Subcutaneous abdominal adipose tissue (tissue), 5 donors: Measurements from ENCODE around the gene PKN2.
"Not testable (repeated sequence)": the region's sequence is repeated elsewhere in the genome, so short reads cannot be mapped to it uniquely, and the experiment has no call there.

Experiments
- H3K27ac ChIP-seq: one replicate; pipeline ENCODE4 v1.7.0; 2013; ENCODE audit warnings: low read depth, mild to moderate bottlenecking, inconsistent platforms, low read length, moderate library complexity
- H3K27me3 ChIP-seq, 5 donors: one replicate each; pipeline ENCODE4 v1.7.0; 2013; ENCODE audit warnings: low read length in 5 of 5, inconsistent platforms in 1 of 5; ENCODE audit not compliant: control insufficient read depth in 5 of 5, insufficient read depth in 4 of 5
- H3K36me3 ChIP-seq, 5 donors: one replicate each; pipeline ENCODE4 v1.7.0; 2013; ENCODE audit warnings: low read length in 5 of 5; ENCODE audit not compliant: control insufficient read depth in 5 of 5, insufficient read depth in 5 of 5
- H3K4me1 ChIP-seq, 5 donors: one replicate each; pipeline ENCODE4 v1.7.0; 2013; ENCODE audit warnings: low read length in 5 of 5, mild to moderate bottlenecking in 3 of 5, moderate library complexity in 1 of 5; ENCODE audit not compliant: control insufficient read depth in 5 of 5, insufficient read depth in 5 of 5
- H3K4me3 ChIP-seq, 5 donors: one replicate each; pipeline ENCODE4 v1.7.0; 2013; ENCODE audit warnings: low read length in 5 of 5, low read depth in 1 of 5
- H3K9ac ChIP-seq, 5 donors: one replicate each; pipeline ENCODE4 v1.7.0; 2013; ENCODE audit warnings: low read length in 5 of 5, mild to moderate bottlenecking in 4 of 5, moderate library complexity in 3 of 5
- H3K9me3 ChIP-seq, 5 donors: one replicate each; pipeline ENCODE4 v1.7.0; 2013; ENCODE audit warnings: low read length in 5 of 5; ENCODE audit not compliant: control insufficient read depth in 5 of 5
- donor health status: healthy.
- donor health status: healthy.
- donor health status: healthy.
- donor health status: healthy.
- donor health status: healthy.

Gene PKN2

GRCh38 chr1:88698764-88699163 is 14.7 kb downstream of the PKN2 start:
- no peak overlapping the region for H3K9ac ChIP-seq
- H3K9me3 ChIP-seq: no peaks in the 10 kb centered on the region
- peaks cover 0 to 23% (median 4%) of the 10 kb centered on the region in 5 donors for H3K4me1 ChIP-seq
- H3K27me3 ChIP-seq: no peaks in the 10 kb centered on the region
- no peak overlapping the region for H3K4me3 ChIP-seq
- no peak overlapping the region for H3K27ac ChIP-seq
- peaks cover 0 to 4% (median 4%) of the 10 kb centered on the region in 5 donors for H3K36me3 ChIP-seq

GRCh38 chr1:88700425-88701013 is 16.4 kb downstream of the PKN2 start:
- Histone ChIP-seq H3K4me1 (peaks cover 0 to 23% (median 4%) of the 10 kb centered on the region in 5 donors), H3K4me3 (no peak overlapping the region), H3K27me3 (no peaks in the 10 kb centered on the region), H3K36me3 (no peaks in the 10 kb centered on the region), H3K27ac (no peak overlapping the region), H3K9me3 (no peaks in the 10 kb centered on the region), H3K9ac (no peak overlapping the region)

- Histone ChIP-seq H3K4me3 (no peak overlapping the region), H3K36me3 (no peaks in the 10 kb centered on the region), H3K4me1 (peaks cover 0 to 23% (median 4%) of the 10 kb centered on the region in 5 donors), H3K27me3 (no peaks in the 10 kb centered on the region), H3K9ac (peak overlapping the region in 1 of 5 donors; percentile 30), H3K9me3 (peaks cover 0 to 2% (median 0%) of the 10 kb centered on the region in 5 donors), H3K27ac (peak overlapping the region; percentile 43)
Observed at GRCh38 chr1:88701275-88701674, 17.2 kb downstream of the PKN2 start.

GRCh38 chr1:88701793-88702192 is 17.7 kb downstream of the PKN2 start:
- not testable (repeated sequence) for H3K9me3 ChIP-seq, H3K27me3 ChIP-seq, H3K36me3 ChIP-seq, H3K4me3 ChIP-seq
- peak overlapping the region in 1 of 5 donors; percentile 30 for H3K9ac ChIP-seq
- peaks cover 0 to 23% (median 4%) of the 10 kb centered on the region in 5 donors for H3K4me1 ChIP-seq
- peak overlapping the region; percentile 43 for H3K27ac ChIP-seq

GRCh38 chr1:88708011-88708410 is 23.9 kb downstream of the PKN2 start:
- peaks cover 3 to 12% (median 4%) of the 10 kb centered on the region in 5 donors for H3K36me3 ChIP-seq
- H3K9ac ChIP-seq: no peak overlapping the region
- H3K27me3 ChIP-seq: no peaks in the 10 kb centered on the region
- no peak overlapping the region for H3K4me3 ChIP-seq
- no peak overlapping the region for H3K27ac ChIP-seq
- H3K9me3 ChIP-seq: peaks cover 0 to 4% (median 0%) of the 10 kb centered on the region in 5 donors
- H3K4me1 ChIP-seq: no peaks in the 10 kb centered on the region

- H3K9ac ChIP-seq, H3K27me3 ChIP-seq, H3K9me3 ChIP-seq, H3K4me3 ChIP-seq, H3K27ac ChIP-seq, H3K4me1 ChIP-seq: not testable (repeated sequence)
- peaks cover 3 to 12% (median 4%) of the 10 kb centered on the region in 5 donors for H3K36me3 ChIP-seq
Observed at GRCh38 chr1:88712907-88713306, 28.8 kb downstream of the PKN2 start.

- H3K4me3 ChIP-seq, H3K9me3 ChIP-seq, H3K27me3 ChIP-seq, H3K4me1 ChIP-seq, H3K27ac ChIP-seq, H3K36me3 ChIP-seq, H3K9ac ChIP-seq: not testable (repeated sequence)
Observed at GRCh38 chr1:88716571-88716970, 32.5 kb downstream of the PKN2 start.

- Histone ChIP-seq H3K4me1 (peaks cover 0 to 4% (median 0%) of the 10 kb centered on the region in 5 donors), H3K9me3 (no peaks in the 10 kb centered on the region), H3K27ac (no peak overlapping the region), H3K4me3 (no peak overlapping the region), H3K9ac (no peak overlapping the region), H3K36me3 (no peaks in the 10 kb centered on the region), H3K27me3 (no peaks in the 10 kb centered on the region)
Observed at GRCh38 chr1:88722492-88722891, 38.4 kb downstream of the PKN2 start.

GRCh38 chr1:88726697-88727096 is 42.6 kb downstream of the PKN2 start:
- Histone ChIP-seq H3K4me1 (peaks cover 3 to 27% (median 19%) of the 10 kb centered on the region in 5 donors), H3K27ac (no peak overlapping the region), H3K9ac (no peak overlapping the region), H3K36me3 (peaks cover 0 to 6% (median 3%) of the 10 kb centered on the region in 5 donors), H3K27me3 (no peaks in the 10 kb centered on the region), H3K9me3 (no peaks in the 10 kb centered on the region), H3K4me3 (no peak overlapping the region)

- H3K4me1 ChIP-seq: peaks cover 3 to 28% (median 19%) of the 10 kb centered on the region in 5 donors
- H3K36me3 ChIP-seq: peaks cover 0 to 6% (median 3%) of the 10 kb centered on the region in 5 donors
- no peak overlapping the region for H3K4me3 ChIP-seq
- no peaks in the 10 kb centered on the region for H3K9me3 ChIP-seq
- no peaks in the 10 kb centered on the region for H3K27me3 ChIP-seq
- no peak overlapping the region for H3K27ac ChIP-seq
- H3K9ac ChIP-seq: no peak overlapping the region
Observed at GRCh38 chr1:88727205-88727604, 43.1 kb downstream of the PKN2 start.
